Measurements from ENCODE around the gene MGMT. TPM values are rescaled to one million over a fixed set of nuclear protein-coding genes. Genes with fewer than 3 reads are reported as not detected.

Gene MGMT
- total RNA-seq, 1 donor from 2014 or later, result 19.4 TPM

GRCh38 chr10:129641351-129641750, 174.3 kb downstream of the MGMT start:
- ATAC-seq (no peak), DNase-seq (no peak)
- Histone ChIP-seq H3K36me3 (no peaks in the 10 kb centered on the region), H3K27ac (no peak overlapping the region), H3K9me3 (no peaks in the 10 kb centered on the region), H3K4me1 (no peaks in the 10 kb centered on the region), H3K4me3 (no peak overlapping the region), H3K27me3 (no peaks in the 10 kb centered on the region)
- TF ChIP-seq CTCF (IDR thresholded peaks at IDR 0.05), result no peak
- intact Hi-C loops (cut with DNase I), result no loop called here

GRCh38 chr10:129641982-129642381, 174.9 kb downstream of the MGMT start:
- intact Hi-C loops (cut with DNase I), result no loop called here
- Histone ChIP-seq H3K27ac (no peak overlapping the region), H3K36me3 (no peaks in the 10 kb centered on the region), H3K27me3 (no peaks in the 10 kb centered on the region), H3K4me3 (no peak overlapping the region), H3K4me1 (no peaks in the 10 kb centered on the region), H3K9me3 (no peaks in the 10 kb centered on the region)
- no peak for TF ChIP-seq CTCF (IDR thresholded peaks at IDR 0.05)
- DNase-seq (no peak), ATAC-seq (no peak)

GRCh38 chr10:129642427-129642826, 175.4 kb downstream of the MGMT start:
- Histone ChIP-seq H3K4me1 (no peaks in the 10 kb centered on the region), H3K36me3 (no peaks in the 10 kb centered on the region), H3K9me3 (no peaks in the 10 kb centered on the region), H3K27ac (no peak overlapping the region), H3K27me3 (no peaks in the 10 kb centered on the region), H3K4me3 (no peak overlapping the region)
- ATAC-seq, result no peak
- intact Hi-C loops (cut with DNase I), result no loop called here
- no peak for TF ChIP-seq CTCF (IDR thresholded peaks at IDR 0.05)
- no peak for DNase-seq

- H3K27me3 ChIP-seq, result no peaks in the 10 kb centered on the region
- H3K4me3 ChIP-seq, result no peak overlapping the region
- TF ChIP-seq CTCF (IDR thresholded peaks at IDR 0.05), result no peak
- no peaks in the 10 kb centered on the region for H3K4me1 ChIP-seq
- no peak for DNase-seq
- intact Hi-C loops (cut with DNase I), result no loop called here
- H3K36me3 ChIP-seq, result no peaks in the 10 kb centered on the region
- no peak for ATAC-seq
- H3K9me3 ChIP-seq, result no peaks in the 10 kb centered on the region
- no peak overlapping the region for H3K27ac ChIP-seq
These were observed 176.2 kb downstream of the MGMT start for GRCh38 chr10:129643266-129643665.

- Histone ChIP-seq H3K4me1 (no peaks in the 10 kb centered on the region), H3K36me3 (no peaks in the 10 kb centered on the region), H3K4me3 (no peak overlapping the region), H3K27me3 (no peaks in the 10 kb centered on the region), H3K27ac (no peak overlapping the region), H3K9me3 (no peaks in the 10 kb centered on the region)
- TF ChIP-seq CTCF (IDR thresholded peaks at IDR 0.05), result no peak
- ATAC-seq (no peak), DNase-seq (no peak)
- intact Hi-C loops (cut with DNase I), result no loop called here
These were observed 178.4 kb downstream of the MGMT start for GRCh38 chr10:129645487-129645886.

- intact Hi-C loops (cut with DNase I), result no loop called here
- H3K4me3 ChIP-seq, result no peak overlapping the region
- peak; percentile 24 for ATAC-seq
- H3K27me3 ChIP-seq, result no peaks in the 10 kb centered on the region
- H3K27ac ChIP-seq, result no peak overlapping the region
- H3K4me1 ChIP-seq, result no peaks in the 10 kb centered on the region
- DNase-seq, result no peak
- H3K36me3 ChIP-seq, result no peaks in the 10 kb centered on the region
- TF ChIP-seq CTCF (IDR thresholded peaks at IDR 0.05), result no peak
- no peaks in the 10 kb centered on the region for H3K9me3 ChIP-seq
These were observed 179.9 kb downstream of the MGMT start for GRCh38 chr10:129646973-129647372.
